ENCODE data around the gene DKK2.

- TF ChIP-seq CTCF (IDR thresholded peaks at IDR 0.05; ENCODE audit: low read depth, low read length): no peak
- TF ChIP-seq EZH2phosphoT487 (IDR thresholded peaks at IDR 0.05; ENCODE audit: low read depth): no peak
Measured at GRCh38 chr4:107060388-107060787, 24.3 kb upstream of the DKK2 start.

Data from OCI-LY3 (cell line).